HepG2 (cell line): ENCODE data around the gene AFTPH. TPM values are rescaled to one million over a fixed set of nuclear protein-coding genes. Genes with fewer than 3 reads are reported as not detected.

Experiments
- ATAC-seq: fragments of 200-7000 bp; cut with Tn5 transposase; 3 replicates; pipeline ENCODE4 v1.9.1; 2020; ENCODE audit warnings: mild to moderate bottlenecking, moderate library complexity
- BruUV-seq: library from RNA; stranded (reverse); fragments of 400-500 nt; replicated peaks from 2 replicates; lab custom pipeline; 2021; lab: Mats Ljungman, UMichigan
- CTCF ChIA-PET: fragments of 300-600 bp; formaldehyde crosslinking; extraction: SDS; loops from one replicate; lab custom pipeline; 2021; ENCODE audit warnings: low total read pairs, inconsistent platforms, low intra/inter-chr PET ratio; lab: Yijun Ruan, JAX
- POLR2A ChIA-PET: fragments of 350-600 bp; sonication (Branson Sonifier 250); formaldehyde crosslinking; loops from one replicate; lab custom pipeline; 2020; ENCODE audit warnings: antibody characterized with exemption, inconsistent platforms; lab: Yijun Ruan, JAX
- DNase-seq: peaks from one replicate; pipeline ENCODE4 v3.0.0-alpha.2; 2015; ENCODE audit warnings: low spot score
- FAIRE-seq: peaks from 3 replicates; lab custom pipeline; 2011; peaks lifted over from hg19 to GRCh38; lab: Jason Lieb, UNC
- H2AFZ ChIP-seq: one replicate; pipeline ENCODE4 v1.6.1; 2011; ENCODE audit warnings: low read length, inconsistent platforms
- H3K27ac ChIP-seq: fragments of 300-600 bp; 3 replicates; pipeline ENCODE4 v1.8.0; 2011; ENCODE audit warnings: mixed run types, mild to moderate bottlenecking, mixed read lengths, low read length, inconsistent platforms; ENCODE audit not compliant: insufficient read depth; ENCODE audit errors: extremely low read length
- H3K27me3 ChIP-seq, 2 experiments: fragments of 200-600 bp in 1 of 2; 2 replicates in 1 of 2; 3 replicates in 1 of 2; pipeline versions ENCODE4 v1.6.0 to v1.8.0; 2011; ENCODE audit warnings: low read length in 2 of 2, mild to moderate bottlenecking in 2 of 2, moderate library complexity in 2 of 2, inconsistent platforms in 1 of 2; ENCODE audit not compliant: insufficient read depth in 2 of 2, control insufficient read depth in 1 of 2
- H3K36me3 ChIP-seq, 2 experiments: fragments of 200-600 bp in 1 of 2; replicated peaks in 1 of 2; 2 replicates in 1 of 2; 3 replicates in 1 of 2; pipeline versions ENCODE4 v1.5.1 to v1.8.0; 2011; ENCODE audit warnings: low read length in 2 of 2, inconsistent platforms in 1 of 2; ENCODE audit not compliant: insufficient read depth in 2 of 2, control insufficient read depth in 1 of 2
- H3K4me1 ChIP-seq: 2 replicates; pipeline ENCODE4 v1.5.1; 2012; ENCODE audit warnings: low read length, inconsistent platforms; ENCODE audit not compliant: insufficient read depth
- H3K4me2 ChIP-seq: 2 replicates; pipeline ENCODE4 v1.6.0; 2011; ENCODE audit warnings: low read depth, low read length, inconsistent platforms
- H3K4me3 ChIP-seq, 3 experiments: fragments of 200-600 bp in 1 of 3; sonication (generic), shearing (Covaris generic) in 1 of 3; replicated peaks in 1 of 3; 2 replicates each; pipeline ENCODE4 v1.5.1; 2011 to 2016; ENCODE audit warnings: low read length in 3 of 3, inconsistent platforms in 2 of 3, low read depth in 2 of 3, mild to moderate bottlenecking in 2 of 3, control low read depth in 1 of 3, mixed read lengths in 1 of 3; ENCODE audit not compliant: insufficient read depth in 1 of 3
- H3K79me2 ChIP-seq: one replicate; pipeline ENCODE4 v1.6.1; 2011; ENCODE audit warnings: low read length, inconsistent platforms; ENCODE audit not compliant: insufficient read depth
- H3K9ac ChIP-seq: 2 replicates; pipeline ENCODE4 v1.6.0; 2011; ENCODE audit warnings: mild to moderate bottlenecking, low read depth, low read length, inconsistent platforms; ENCODE audit not compliant: insufficient read depth
- H3K9me3 ChIP-seq: 2 replicates; pipeline ENCODE4 v1.5.1; 2012; ENCODE audit warnings: mild to moderate bottlenecking, low read length
- H4K20me1 ChIP-seq: 2 replicates; pipeline ENCODE4 v1.6.0; 2011; ENCODE audit warnings: inconsistent platforms, mild to moderate bottlenecking, low read length, moderate library complexity; ENCODE audit not compliant: insufficient read depth
- CHD4 ChIP-seq: fragments of 200-600 bp; sonication (generic); IDR thresholded peaks from 2 replicates; pipeline ENCODE4 v1.7.0; 2017; ENCODE audit warnings: mild to moderate bottlenecking, low read length, borderline replicate concordance
- HMGXB3 ChIP-seq: sonication (generic); formaldehyde crosslinking; IDR thresholded peaks from 2 replicates; pipeline ENCODE4 v1.4.0; 2020; ENCODE audit warnings: missing genetic modification reagents, borderline replicate concordance
- MEIS2 ChIP-seq: sonication (generic); formaldehyde crosslinking; IDR thresholded peaks from 2 replicates; pipeline ENCODE4 v1.9.0; 2021; ENCODE audit warnings: mild to moderate bottlenecking, missing genetic modification reagents
- NFIC ChIP-seq: IDR thresholded peaks from 2 replicates; pipeline ENCODE4 v1.6.1; 2012; ENCODE audit warnings: mild to moderate bottlenecking, low read length, inconsistent platforms
- PATZ1 ChIP-seq: sonication (generic); formaldehyde crosslinking; IDR thresholded peaks from 2 replicates; pipeline ENCODE4 v1.4.0; 2020; ENCODE audit warnings: missing genetic modification reagents
- PHF8 ChIP-seq: sonication (generic); formaldehyde crosslinking; IDR thresholded peaks from 2 replicates; pipeline ENCODE4 v1.5.0; 2020; ENCODE audit warnings: missing genetic modification reagents
- ZBTB7A ChIP-seq: sonication (generic); formaldehyde crosslinking; IDR thresholded peaks from 2 replicates; pipeline ENCODE4 v1.8.0; 2022; ENCODE audit warnings: mild to moderate bottlenecking, missing genetic modification reagents
- ZNF234 ChIP-seq: sonication (generic); formaldehyde crosslinking; conservative IDR thresholded peaks from 2 replicates; pipeline ENCODE4 v1.5.1; 2020; ENCODE audit warnings: mild to moderate bottlenecking, missing genetic modification reagents
- ZNF335 ChIP-seq: sonication (generic); formaldehyde crosslinking; IDR thresholded peaks from 2 replicates; pipeline ENCODE4 v1.4.0; 2020; ENCODE audit warnings: missing genetic modification reagents
- ZNF430 ChIP-seq: sonication (generic); formaldehyde crosslinking; IDR thresholded peaks from 2 replicates; pipeline ENCODE4 v1.9.0; 2021; ENCODE audit warnings: mild to moderate bottlenecking, missing genetic modification reagents
- ZNF7 ChIP-seq: IDR thresholded peaks from 2 replicates; pipeline ENCODE4 v1.6.1; 2016; ENCODE audit warnings: missing biosample characterization, missing genetic modification reagents
- WGBS: methylation state at CpG from one replicate; pipeline ENCODE4 v1.1.6; 2017; ENCODE audit warnings: low lambda C conversion rate; 5-methylcytosine and 5-hydroxymethylcytosine counted together
- in situ Hi-C: cut with HindIII; loops from 2 replicates; pipeline ENCODE4 v1.10.0; 2017; ENCODE audit warnings: low pct_unique_long_range_greater_than_20kb; ENCODE audit not compliant: extremely low pct_ligation_motif_present
- intact Hi-C: fragments of 100-400 bp; cut with micrococcal nuclease; formaldehyde crosslinking; loops from one replicate; pipeline ENCODE4 v1.10.0; 2022; ENCODE audit not compliant: unreplicated experiment
- polyA plus RNA-seq, 8 experiments: library from polyadenylated mRNA; depleted of rRNA in 3 of 8; stranded (reverse) in 7 of 8; unstranded in 1 of 8; fragments of >200 nt; fragmentation: Illumina TruSeq in 4 of 8; extraction: Trizol in 4 of 8; gene quantifications; 2 replicates each; pipeline versions ENCODE4 v1.2.1 to v1.2.3, GENCODE V29; 2011 to 2016; ENCODE audit warnings: low read depth in 4 of 8, missing spikeins in 1 of 8, mixed read lengths in 1 of 8; ENCODE audit not compliant: insufficient read depth in 1 of 8
- total RNA-seq, 5 experiments: library from RNA; depleted of rRNA; stranded (reverse); fragments of >200 nt; fragmentation: Illumina TruSeq; extraction: Trizol; gene quantifications; 2 replicates each; pipeline ENCODE4 v1.2.3, GENCODE V29; 2016; ENCODE audit warnings: low read depth in 1 of 5

AFTPH gene
- total and polyA plus RNA-seq, 2 of the 13 experiments (the other 11 are each of a cell fraction or from before 2014, with no cell fraction given) = 27.5 to 36.8 TPM

GRCh38 chr2:64574871-64575270 lies 50.7 kb downstream of the AFTPH start (continued):
- no peak for TF ChIP-seq HMGXB3 (CRISPR knock-in tag)
- TF ChIP-seq CHD4 = no peak
- no peak for TF ChIP-seq PATZ1 (CRISPR knock-in tag)

- no peak for TF ChIP-seq ZNF430 (CRISPR knock-in tag)
- no peak for TF ChIP-seq ZBTB7A
- no peak for TF ChIP-seq PHF8 (CRISPR knock-in tag)
- no peak for TF ChIP-seq ZNF7 (CRISPR knock-in tag)
- TF ChIP-seq MEIS2 (CRISPR knock-in tag) = no peak
- no peak for TF ChIP-seq ZNF234
- no peak for TF ChIP-seq ZNF335 (CRISPR knock-in tag)
- TF ChIP-seq NFIC = no peak
- ATAC-seq (no peak), FAIRE-seq (no peak), DNase-seq (no peak)
- H3K79me2 ChIP-seq = no peaks in the 10 kb centered on the region
- no TSS peak for BruUV-seq
- H3K36me3 ChIP-seq = peaks cover 21 to 36% of the 10 kb centered on the region in 2 experiments
- POLR2A ChIA-PET = no interaction called here
- H3K27me3 ChIP-seq = no peaks in the 10 kb centered on the region
- H2AFZ ChIP-seq = no peak overlapping the region
- no peaks in the 10 kb centered on the region for H3K4me1 ChIP-seq
- CTCF ChIA-PET = no interaction called here
- no peaks in the 10 kb centered on the region for H3K9me3 ChIP-seq
- in situ Hi-C loops = no loop called here
- H3K27ac ChIP-seq = no peak overlapping the region
- no peak overlapping the region for H3K9ac ChIP-seq
- no peak overlapping the region for H3K4me2 ChIP-seq
- intact Hi-C loops = no loop called here
- WGBS = 99% methylated on average over 2 of the region's 2 CpGs
- H3K4me3 ChIP-seq = no peak overlapping the region
- no peaks in the 10 kb centered on the region for H4K20me1 ChIP-seq
These were observed 56.9 kb downstream of the AFTPH start for GRCh38 chr2:64581018-64581417.
